Measurements from ENCODE around the gene SLC46A1. TPM values are rescaled to one million over a fixed set of nuclear protein-coding genes. Genes with fewer than 3 reads are reported as not detected.
A peak's percentile ranks its signal among the peaks of the same experiment; 100 is the strongest.

Gene SLC46A1
- total and polyA plus RNA-seq, 2 of the 13 experiments (the other 11 are each of a cell fraction or from before 2014, with no cell fraction given) = 19.6 to 22.6 TPM

GRCh38 chr17:28427982-28428381 lies 22.0 kb upstream of the SLC46A1 start (continued):
- TF ChIP-seq NCOR1 (IDR thresholded peaks at IDR 0.05; ENCODE audit: borderline replicate concordance, low read length) (peak; percentile 35; the same call in 1 of the 2 replicates), GATAD2A (CRISPR knock-in tag; IDR thresholded peaks at IDR 0.05) (peak; percentile 67), HHEX (CRISPR knock-in tag; IDR thresholded peaks at IDR 0.05) (peak; percentile 59; the same call in 1 of the 2 replicates), FOXJ3 (CRISPR knock-in tag; IDR thresholded peaks at IDR 0.05; ENCODE audit: borderline replicate concordance) (0 out of 2 replicates have a peak, but pooled peaks have one; percentile 28), HMG20A (CRISPR knock-in tag; IDR thresholded peaks at IDR 0.05; ENCODE audit: borderline replicate concordance) (peak; percentile 19; the same call in 1 of the 2 replicates), ZGPAT (CRISPR knock-in tag; IDR thresholded peaks at IDR 0.05) (peak; percentile 44; the same call in 1 of the 2 replicates), ZNF609 (CRISPR knock-in tag; IDR thresholded peaks at IDR 0.05; ENCODE audit: borderline replicate concordance) (peak; percentile 44; the same call in 1 of the 2 replicates), FOXA3 (CRISPR knock-in tag; IDR thresholded peaks at IDR 0.05) (peak; percentile 67)
